DMS153 treated with DMSO at 0.1 percent for 48 hours (cell line): ENCODE data around the gene CHST9.
"Not testable (repeated sequence)": the region's sequence is repeated elsewhere in the genome, so short reads cannot be mapped to it uniquely, and the experiment has no call there.

ENCODE experiments used
- DNase-seq: peaks from one replicate; lab custom pipeline; 2025; ENCODE audit not compliant: unreplicated experiment; lab: John Stamatoyannopoulos, UW

CHST9 gene

GRCh38 chr18:27108842-27109241 is 76.3 kb downstream of the CHST9 start:
- DNase-seq = no peak

GRCh38 chr18:27104743-27105142 is 80.4 kb downstream of the CHST9 start:
- DNase-seq = no peak

- no peak for DNase-seq
These were observed 90.5 kb downstream of the CHST9 start for GRCh38 chr18:27094621-27095020.

GRCh38 chr18:27093290-27093689 is 91.8 kb downstream of the CHST9 start:
- DNase-seq = not testable (repeated sequence)

- DNase-seq = no peak
These were observed 103.4 kb downstream of the CHST9 start for GRCh38 chr18:27081701-27082100.

- peak; percentile 46 for DNase-seq
These were observed 109.3 kb downstream of the CHST9 start for GRCh38 chr18:27075828-27076227.

GRCh38 chr18:27073404-27073830 is 111.7 kb downstream of the CHST9 start:
- DNase-seq = no peak

GRCh38 chr18:27064673-27065072 is 120.4 kb downstream of the CHST9 start:
- no peak for DNase-seq

GRCh38 chr18:27062802-27063201 is 122.3 kb downstream of the CHST9 start:
- DNase-seq = no peak

- no peak for DNase-seq
These were observed 123.5 kb downstream of the CHST9 start for GRCh38 chr18:27061488-27062095.

GRCh38 chr18:27057519-27058234 is 127.4 kb downstream of the CHST9 start:
- DNase-seq = peak; percentile 83

- DNase-seq = no peak
These were observed 130.2 kb downstream of the CHST9 start for GRCh38 chr18:27054926-27055325.

- no peak for DNase-seq
These were observed 135.1 kb downstream of the CHST9 start for GRCh38 chr18:27049969-27050368.

GRCh38 chr18:27045342-27045741 is 139.8 kb downstream of the CHST9 start:
- DNase-seq = no peak

- DNase-seq = no peak
These were observed 142.9 kb downstream of the CHST9 start for GRCh38 chr18:27042177-27042576.

- DNase-seq = no peak
These were observed 144.3 kb downstream of the CHST9 start for GRCh38 chr18:27040796-27041195.

- DNase-seq = no peak
These were observed 151.4 kb downstream of the CHST9 start for GRCh38 chr18:27033722-27034121.

- no peak for DNase-seq
These were observed 154.7 kb downstream of the CHST9 start for GRCh38 chr18:27030421-27030820.

GRCh38 chr18:27022477-27022876 is 162.6 kb downstream of the CHST9 start:
- no peak for DNase-seq

GRCh38 chr18:27017901-27018500 is 167.1 kb downstream of the CHST9 start:
- peak; percentile 17 for DNase-seq

- no peak for DNase-seq
These were observed 170.3 kb downstream of the CHST9 start for GRCh38 chr18:27014841-27015240.

GRCh38 chr18:27010784-27011183 is 174.3 kb downstream of the CHST9 start:
- DNase-seq = no peak
